Stimulated activated CD4-positive, alpha-beta T cell treated with anti-CD3 and anti-CD28 coated beads, TNF-alpha, amount 100 ng/mL, for 1 hour (primary cell): Measurements from ENCODE around the gene DCANP1.
"Not testable (repeated sequence)": the region's sequence is repeated elsewhere in the genome, so short reads cannot be mapped to it uniquely, and the experiment has no call there.

Experiments
- DNase-seq, 3 donors: peaks; one replicate each; pipeline ENCODE4 v3.0.0-alpha.2; 2020; ENCODE audit warnings: low read depth in 3 of 3, low spot score in 1 of 3

The DCANP1 gene

GRCh38 chr5:135447298-135447929 lies at the start of gene DCANP1:
TSS of gene DCANP1 (minus strand) at chr5:135447348. CDS start at chr5:135447108, 240 bp downstream.
- DNase-seq: no peak

DNA sequence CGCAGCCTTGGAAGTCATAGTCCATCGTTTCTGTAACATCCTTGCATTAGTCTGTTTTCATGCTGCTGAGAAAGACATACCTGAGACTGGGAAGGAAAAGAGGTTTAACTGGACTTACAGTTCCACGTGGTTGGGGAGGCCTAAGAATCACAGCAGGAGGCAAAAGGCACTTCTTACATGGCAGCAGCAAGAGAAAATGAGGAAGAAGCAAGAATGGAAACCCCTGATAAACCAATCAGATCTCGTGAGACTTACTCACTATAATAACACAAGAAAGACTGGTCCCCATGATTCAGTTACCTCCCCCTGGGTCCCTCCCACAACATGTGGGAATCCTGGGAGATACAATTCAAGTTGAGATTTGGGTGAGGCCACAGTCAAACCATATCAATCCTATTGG lies 48.4 kb upstream of the DCANP1 start:
- DNase-seq: not testable (repeated sequence)

DNA sequence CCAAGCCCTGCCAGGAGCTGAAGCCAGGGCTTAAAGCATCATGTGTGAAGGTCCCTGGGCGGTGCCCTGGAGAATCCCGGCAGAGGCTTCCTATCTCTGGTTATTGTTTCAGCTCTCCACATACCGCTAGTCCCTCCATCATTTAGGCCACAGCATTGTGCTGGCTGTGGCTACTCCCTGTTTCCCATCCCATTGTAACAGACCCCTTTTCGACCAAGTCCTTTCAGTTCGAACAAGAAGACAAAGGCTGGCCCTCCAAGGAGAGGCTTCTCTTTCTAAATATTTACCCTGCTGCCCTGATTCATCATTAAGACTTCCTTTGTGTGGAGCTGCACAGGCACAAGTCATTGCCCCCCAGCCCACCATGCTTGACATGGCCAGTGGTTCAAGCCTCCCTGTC lies 47.0 kb upstream of the DCANP1 start:
- no peak for DNase-seq

DNA sequence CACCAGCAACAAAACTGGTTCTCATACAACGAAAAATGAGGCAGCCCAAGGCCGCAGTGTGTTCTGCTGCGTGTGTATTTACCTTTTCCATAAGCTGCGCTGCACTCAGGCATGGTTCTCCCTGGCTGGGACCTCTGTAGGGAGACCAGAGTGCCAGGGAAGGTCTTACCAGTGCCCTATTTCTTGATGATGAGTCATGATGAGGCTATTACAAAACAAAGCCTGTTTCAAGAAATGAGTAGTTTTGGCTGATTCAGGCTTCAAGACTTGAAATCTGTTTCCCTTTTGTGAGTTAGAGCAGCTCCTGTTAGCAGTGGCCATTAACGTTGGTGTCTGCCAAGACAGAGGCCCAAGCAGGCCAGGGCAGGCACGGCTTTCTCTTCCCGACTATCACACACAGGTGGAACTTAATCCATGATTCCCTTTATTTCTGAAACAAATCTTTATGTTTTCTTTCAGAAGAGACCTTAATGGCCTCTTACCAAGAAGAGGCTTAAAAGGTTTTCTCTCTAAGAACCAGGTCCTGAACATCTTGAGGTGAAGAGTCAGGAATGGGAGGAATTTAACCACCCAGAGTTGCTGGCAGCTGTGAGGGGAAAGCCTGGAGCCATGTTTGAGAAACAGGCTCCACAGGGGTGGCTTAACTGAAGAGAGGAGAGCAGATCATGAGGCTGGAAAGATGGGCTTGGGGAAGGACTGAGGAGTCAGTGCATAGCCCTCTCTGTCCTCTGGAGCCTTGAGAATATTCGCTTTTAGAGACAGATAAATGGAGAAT lies 46.4 kb upstream of the DCANP1 start:
- DNase-seq: no peak

DNA sequence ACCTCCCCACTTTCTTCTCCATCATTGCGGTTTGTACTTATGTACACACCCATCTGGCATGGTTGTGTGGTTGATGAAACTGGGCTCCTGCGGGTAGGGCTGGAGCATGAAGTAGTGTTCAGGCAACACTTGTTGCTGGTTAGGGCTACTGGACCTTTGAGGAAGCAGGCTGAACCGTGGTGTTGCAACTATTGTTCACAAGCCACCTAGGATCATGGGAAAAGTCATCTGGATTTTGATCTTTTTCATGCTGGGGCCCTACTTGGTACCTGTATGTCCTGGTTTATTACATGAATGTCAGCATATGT lies 45.1 kb upstream of the DCANP1 start:
- no peak for DNase-seq

DNA sequence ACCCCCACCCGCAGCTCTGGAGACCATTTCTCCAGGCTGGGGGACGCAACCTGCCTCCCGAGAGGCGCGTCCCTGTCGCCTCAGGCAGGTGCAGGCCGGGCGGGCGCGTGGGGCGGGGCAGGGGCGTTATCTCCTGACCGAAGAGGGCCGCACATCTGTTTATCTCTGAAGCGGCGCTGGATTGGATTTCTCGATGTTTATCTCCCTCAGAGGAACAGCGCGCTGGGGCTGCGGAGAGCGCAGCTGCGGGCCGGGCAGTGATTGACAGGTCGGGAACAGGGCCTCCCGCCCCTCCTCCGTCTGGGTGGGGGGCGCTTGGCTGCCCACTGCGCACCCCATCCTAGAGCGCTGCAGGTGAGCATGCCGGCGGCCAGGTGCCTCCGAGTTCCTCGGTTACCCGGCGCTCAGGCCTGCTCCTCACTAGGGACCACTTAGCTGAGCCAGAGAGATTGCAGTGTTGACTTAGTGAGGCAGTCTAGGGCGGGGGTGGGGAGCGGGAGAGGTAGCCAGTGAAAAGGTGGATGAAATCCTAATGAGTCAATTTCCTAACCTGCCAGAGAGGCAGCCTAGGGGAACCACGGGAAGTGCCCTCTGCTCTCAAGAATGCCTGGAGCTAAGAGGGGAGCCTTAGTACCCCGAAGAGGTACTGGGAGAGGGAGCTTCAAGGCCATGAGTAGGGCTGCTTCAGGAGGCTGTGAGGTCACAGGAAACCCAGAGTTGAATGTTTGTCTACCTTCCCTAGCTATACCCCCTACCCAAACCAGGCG lies 44.6 kb upstream of the DCANP1 start:
- no peak for DNase-seq

GRCh38 chr5:135491038-135491551 lies 43.9 kb upstream of the DCANP1 start:
- no peak for DNase-seq

- DNase-seq: no peak
Measured at GRCh38 chr5:135490245-135491037, 43.3 kb upstream of the DCANP1 start.

GRCh38 chr5:135489466-135490244 lies 42.5 kb upstream of the DCANP1 start:
- no peak for DNase-seq

DNA sequence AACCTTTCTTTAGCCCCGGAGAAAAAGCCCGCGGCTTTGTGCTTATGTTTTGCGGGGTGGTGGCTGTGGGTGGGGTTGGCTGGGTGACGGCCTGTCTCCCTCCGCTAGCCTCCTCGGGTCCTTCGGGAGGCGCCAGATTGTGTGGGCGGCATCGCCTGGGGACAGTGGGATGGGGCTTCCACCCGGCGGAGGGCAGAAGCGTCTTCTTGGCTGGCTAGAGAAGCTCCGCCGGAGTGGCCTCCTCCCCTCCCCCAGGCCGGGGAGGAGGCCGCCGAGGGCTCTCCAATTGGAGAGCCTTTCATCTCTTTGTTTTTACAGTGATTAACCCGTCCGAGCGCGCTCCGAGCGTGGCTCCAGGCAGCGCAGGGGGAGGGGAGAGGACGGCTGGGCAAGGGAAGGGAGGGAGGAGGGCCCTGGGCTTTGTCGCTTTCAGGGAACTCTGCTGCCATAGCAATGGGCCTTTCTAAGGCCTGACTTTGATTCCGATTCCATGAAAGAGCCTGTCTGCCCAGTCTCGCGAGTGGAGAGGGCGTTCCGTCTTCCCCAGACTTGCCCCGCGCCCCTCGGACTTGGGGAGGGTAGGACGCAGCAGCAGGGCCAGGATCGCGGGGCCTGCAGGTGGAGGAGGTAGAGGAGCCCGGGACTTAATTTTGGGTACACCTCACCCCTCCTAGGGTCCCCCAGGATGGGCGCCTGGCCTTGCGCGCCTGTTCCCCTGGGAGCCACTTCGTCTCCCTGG lies 41.7 kb upstream of the DCANP1 start:
- no peak for DNase-seq

DNA sequence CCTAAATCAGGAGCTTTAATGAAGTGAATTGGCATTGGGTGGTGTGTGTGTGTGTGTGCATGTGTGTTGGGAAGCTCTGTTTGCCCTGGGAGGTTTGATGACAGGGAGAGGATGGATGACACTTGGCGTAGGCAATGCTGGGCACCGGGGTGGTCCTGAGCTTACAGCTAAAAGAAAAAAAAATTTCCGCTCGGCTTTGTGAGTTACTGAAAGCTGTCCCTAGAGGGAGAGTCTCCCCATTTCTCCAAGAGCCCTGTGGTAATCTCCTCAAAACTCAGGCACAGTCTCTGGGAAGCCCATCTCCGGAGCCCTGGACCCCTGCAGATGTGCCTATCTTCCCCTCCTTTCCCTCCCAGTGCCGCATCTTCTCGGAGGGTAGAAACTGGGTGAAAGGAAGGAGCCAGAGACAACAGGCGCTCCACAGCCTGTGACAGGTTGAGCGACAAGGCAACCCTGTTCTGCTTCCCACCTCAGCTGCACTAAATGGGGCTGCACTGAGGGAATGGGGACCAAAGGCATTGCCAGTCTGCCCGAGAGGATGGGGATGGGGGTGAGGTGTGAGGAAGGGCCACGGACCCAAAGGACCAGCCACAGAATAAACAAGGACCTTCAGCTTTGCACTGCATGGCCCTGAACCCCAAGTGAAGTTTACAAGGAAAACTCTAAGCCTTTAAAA lies 40.8 kb upstream of the DCANP1 start:
- DNase-seq: no peak

- DNase-seq: no peak
Measured at GRCh38 chr5:135487037-135487395, 39.9 kb upstream of the DCANP1 start.

GRCh38 chr5:135486131-135487036 lies 39.2 kb upstream of the DCANP1 start:
- DNase-seq: no peak

- DNase-seq: no peak
Measured at GRCh38 chr5:135484674-135485086, 37.5 kb upstream of the DCANP1 start.

DNA sequence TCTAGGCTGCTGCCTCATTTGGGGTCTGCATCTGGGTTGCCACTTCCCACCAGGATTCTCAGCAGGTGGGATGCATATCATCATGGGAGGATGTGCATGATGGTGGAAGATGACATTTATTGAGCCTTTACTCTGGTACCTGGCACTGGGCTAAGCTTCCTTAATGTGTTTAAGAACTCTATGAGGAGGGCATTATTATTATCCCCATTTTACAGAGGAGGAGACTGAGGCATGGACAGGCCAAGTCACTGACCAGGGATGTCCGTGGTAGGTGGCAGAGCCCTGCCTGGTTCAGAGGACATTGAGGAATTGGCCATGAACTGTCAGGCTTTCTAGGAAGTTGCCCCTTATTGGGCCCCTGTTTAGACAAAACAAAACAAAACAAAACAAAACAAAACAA lies 36.1 kb upstream of the DCANP1 start:
- DNase-seq: no peak

DNA sequence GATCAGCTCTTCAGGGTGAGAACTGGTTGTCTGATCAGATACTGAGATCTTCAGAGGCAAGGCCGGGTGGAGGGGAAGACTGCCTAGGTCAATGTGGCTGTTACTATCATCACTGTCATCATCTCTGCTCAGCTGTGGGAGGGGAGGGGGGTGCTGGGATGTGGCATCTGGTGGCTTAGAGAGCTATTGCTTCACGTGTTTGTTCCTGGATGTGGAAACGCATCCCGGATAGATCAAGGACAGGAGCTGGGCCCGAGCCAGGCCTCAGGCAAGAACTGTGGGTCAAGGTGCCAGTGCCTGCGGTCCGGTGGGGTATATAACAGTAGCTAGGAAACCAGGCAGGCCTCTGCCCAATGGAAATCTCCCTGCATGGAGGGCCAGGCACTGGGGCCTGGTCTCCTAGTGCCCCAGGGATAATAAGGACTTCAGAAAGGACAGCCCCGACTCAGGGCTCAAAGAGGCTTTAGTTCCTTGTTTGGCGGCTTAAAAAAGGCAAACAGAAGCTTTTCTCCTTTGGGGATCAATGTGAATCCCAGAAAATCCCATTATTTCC lies 35.3 kb upstream of the DCANP1 start:
- DNase-seq: no peak

DNA sequence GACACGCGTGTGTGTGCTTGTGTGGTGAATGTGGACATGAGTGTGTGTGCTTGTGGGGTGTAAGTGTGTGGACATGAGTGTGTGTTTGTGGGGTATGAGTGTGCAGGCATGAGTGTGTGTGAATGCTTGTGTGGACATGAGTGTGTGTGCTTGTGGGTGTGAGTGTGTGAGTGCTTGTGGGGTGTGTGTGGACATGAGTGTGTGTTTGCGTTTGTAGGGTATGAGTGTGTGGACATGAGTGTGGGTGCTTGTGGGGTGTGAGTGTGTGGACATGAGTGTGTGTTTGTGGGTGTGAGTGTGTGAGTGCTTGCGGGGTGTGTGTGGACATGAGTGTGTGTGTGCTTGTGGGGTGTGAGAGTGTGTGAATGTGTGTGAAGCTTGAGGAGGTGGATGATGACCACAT lies 34.8 kb upstream of the DCANP1 start:
- DNase-seq: no peak

- DNase-seq: no peak
Measured at GRCh38 chr5:135481387-135481786, 34.2 kb upstream of the DCANP1 start.
